GM23338 (cell line): ENCODE results near the gene DNAJB13. TPM values are rescaled to one million over a fixed set of nuclear protein-coding genes. Genes with fewer than 3 reads are reported as not detected.

Experiments
- ATAC-seq: fragments of 200-7000 bp; cut with Tn5 transposase; 3 replicates; pipeline ENCODE4 v1.9.1; 2020
- DNase-seq: peaks from one replicate; pipeline ENCODE4 v3.0.0-alpha.2; 2015; ENCODE audit warnings: low spot score
- H2AFZ ChIP-seq: fragments of 200-600 bp; sonication (generic); 2 replicates; pipeline ENCODE4 v1.8.0; 2016; ENCODE audit warnings: antibody characterized with exemption, mild to moderate bottlenecking, moderate library complexity
- H3F3A ChIP-seq: fragments of 200-600 bp; sonication (generic); replicated peaks from 2 replicates; pipeline ENCODE4 v1.8.0; 2017; ENCODE audit warnings: antibody characterized with exemption, mixed run types, low read depth
- H3K27ac ChIP-seq: fragments of 200-600 bp; sonication (generic); 2 replicates; pipeline ENCODE4 v1.6.1; 2016; ENCODE audit warnings: low read depth
- H3K27me3 ChIP-seq: fragments of 200-600 bp; sonication (generic); 2 replicates; pipeline ENCODE4 v1.8.0; 2016; ENCODE audit warnings: mild to moderate bottlenecking, mixed run types, moderate library complexity; ENCODE audit not compliant: insufficient read depth
- H3K36me3 ChIP-seq: fragments of 200-600 bp; sonication (generic); 2 replicates; pipeline ENCODE4 v1.8.0; 2016; ENCODE audit warnings: mild to moderate bottlenecking; ENCODE audit not compliant: insufficient read depth
- H3K4me1 ChIP-seq: fragments of 200-600 bp; sonication (generic); 2 replicates; pipeline ENCODE4 v1.8.0; 2016; ENCODE audit warnings: mild to moderate bottlenecking, moderate library complexity; ENCODE audit not compliant: insufficient read depth
- H3K4me2 ChIP-seq: fragments of 200-600 bp; sonication (generic); 2 replicates; pipeline ENCODE4 v1.7.1; 2017; ENCODE audit warnings: mixed run types
- H3K4me3 ChIP-seq: fragments of 200-600 bp; sonication (generic); 2 replicates; pipeline ENCODE4 v1.6.1; 2016; ENCODE audit warnings: mixed run types
- H3K79me2 ChIP-seq: fragments of 200-600 bp; sonication (generic); replicated peaks from 2 replicates; pipeline ENCODE4 v1.8.0; 2017; ENCODE audit warnings: mild to moderate bottlenecking; ENCODE audit not compliant: insufficient read depth
- H3K9me2 ChIP-seq: fragments of 200-600 bp; sonication (generic); 2 replicates; pipeline ENCODE4 v1.8.0; 2017; ENCODE audit not compliant: insufficient read depth
- H4K20me1 ChIP-seq: fragments of 200-600 bp; sonication (generic); replicated peaks from 2 replicates; pipeline ENCODE4 v1.8.0; 2017; ENCODE audit warnings: mild to moderate bottlenecking; ENCODE audit not compliant: insufficient read depth
- H3K27ac Mint-ChIP-seq: 2 replicates; pipeline ENCODE4 v1.8.0; 2020; ENCODE audit warnings: inconsistent platforms, mild to moderate bottlenecking, moderate library complexity, mixed read lengths
- H3K27me3 Mint-ChIP-seq: 3 replicates; pipeline ENCODE4 v1.8.0; 2022; ENCODE audit warnings: low read depth, mild to moderate bottlenecking, moderate library complexity, mixed read lengths, inconsistent platforms; ENCODE audit not compliant: insufficient read depth, poor library complexity
- H3K36me3 Mint-ChIP-seq: 3 replicates; pipeline ENCODE4 v1.8.0; 2021; ENCODE audit warnings: low read depth, mild to moderate bottlenecking, inconsistent platforms, moderate library complexity, mixed read lengths
- H3K4me1 Mint-ChIP-seq: 3 replicates; pipeline ENCODE4 v1.8.0; 2020; ENCODE audit warnings: mild to moderate bottlenecking, inconsistent platforms, mixed read lengths
- H3K4me3 Mint-ChIP-seq: 3 replicates; pipeline ENCODE4 v1.8.0; 2021; ENCODE audit warnings: moderate library complexity, mild to moderate bottlenecking, inconsistent platforms, mixed read lengths
- H3K9me3 Mint-ChIP-seq: 3 replicates; pipeline ENCODE4 v1.8.0; 2020; ENCODE audit warnings: moderate library complexity, mild to moderate bottlenecking, inconsistent platforms, mixed read lengths
- EZH2 ChIP-seq: fragments of 200-600 bp; sonication (generic); IDR thresholded peaks from one replicate; pipeline ENCODE4 v1.8.0; 2017; ENCODE audit warnings: antibody characterized with exemption, mild to moderate bottlenecking, low read depth; ENCODE audit not compliant: unreplicated experiment
- EZH2phosphoT487 ChIP-seq: fragments of 200-600 bp; sonication (generic); IDR thresholded peaks from one replicate; pipeline ENCODE4 v1.8.1; 2018; ENCODE audit warnings: antibody characterized with exemption; ENCODE audit not compliant: unreplicated experiment
- JUNB ChIP-seq: IDR thresholded peaks from one replicate; pipeline ENCODE4 v1.6.1; 2016; ENCODE audit warnings: antibody characterized with exemption; ENCODE audit not compliant: unreplicated experiment
- NANOG ChIP-seq: IDR thresholded peaks from 2 replicates; pipeline ENCODE4 v1.6.1; 2016; ENCODE audit warnings: antibody characterized with exemption, borderline replicate concordance
- STAT1 ChIP-seq: IDR thresholded peaks from one replicate; pipeline ENCODE4 v1.6.1; 2016; ENCODE audit warnings: antibody characterized with exemption; ENCODE audit not compliant: unreplicated experiment
- ZNF114 ChIP-seq: fragments of 250-450 bp; sonication (Bioruptor Pico); IDR thresholded peaks from 2 replicates; pipeline ENCODE4 v1.5.0; 2020; ENCODE audit warnings: mild to moderate bottlenecking, moderate library complexity
- polyA plus RNA-seq: library from polyadenylated mRNA; unstranded; fragments of >200 nt; fragmentation: Nextera tagmentation; extraction: Ambion mirVana; gene quantifications from 2 replicates; pipeline ENCODE4 v1.2.1, GENCODE V29; 2016
- total RNA-seq: library from RNA; depleted of rRNA; stranded (reverse); fragments of >200 nt; shearing (Covaris generic); gene quantifications from 2 replicates; pipeline ENCODE4 v1.2.3, GENCODE V29; 2014
- TF ChIP-seq, protein P1 (sequence below): IDR thresholded peaks from one replicate; pipeline ENCODE4 v1.6.1; 2018; ENCODE audit warnings: antibody characterized with exemption; ENCODE audit not compliant: unreplicated experiment
- TF ChIP-seq, protein P2 (sequence below): fragments of 250-450 bp; sonication (Bioruptor Pico); IDR thresholded peaks from 2 replicates; pipeline ENCODE4 v1.5.0; 2020; ENCODE audit warnings: mild to moderate bottlenecking, moderate library complexity

Gene DNAJB13
- total and polyA plus RNA-seq, 2 experiments from 2014 or later = 0.14 to 0.32 TPM

DNA sequence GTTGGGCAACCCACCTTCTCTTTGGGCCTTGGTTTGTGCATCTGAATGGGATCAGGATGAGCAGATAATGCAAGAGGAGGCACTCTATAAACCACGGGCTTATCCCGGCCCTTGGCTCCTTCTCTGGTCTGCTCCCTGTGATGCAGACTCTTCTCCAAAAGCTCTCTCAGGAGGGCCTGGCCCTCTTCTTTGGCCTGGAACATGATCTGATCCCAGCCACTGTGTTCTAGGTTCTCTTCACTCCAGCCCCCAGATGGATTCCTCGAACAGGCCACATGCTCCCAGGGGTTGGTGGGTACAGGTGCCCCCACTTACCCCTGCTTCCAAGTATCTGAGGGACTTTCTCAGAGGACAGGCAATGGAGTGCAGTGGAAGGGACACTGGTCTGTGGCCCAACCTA, 66.8 kb downstream of the DNAJB13 start:
- TF ChIP-seq, protein P1, sequence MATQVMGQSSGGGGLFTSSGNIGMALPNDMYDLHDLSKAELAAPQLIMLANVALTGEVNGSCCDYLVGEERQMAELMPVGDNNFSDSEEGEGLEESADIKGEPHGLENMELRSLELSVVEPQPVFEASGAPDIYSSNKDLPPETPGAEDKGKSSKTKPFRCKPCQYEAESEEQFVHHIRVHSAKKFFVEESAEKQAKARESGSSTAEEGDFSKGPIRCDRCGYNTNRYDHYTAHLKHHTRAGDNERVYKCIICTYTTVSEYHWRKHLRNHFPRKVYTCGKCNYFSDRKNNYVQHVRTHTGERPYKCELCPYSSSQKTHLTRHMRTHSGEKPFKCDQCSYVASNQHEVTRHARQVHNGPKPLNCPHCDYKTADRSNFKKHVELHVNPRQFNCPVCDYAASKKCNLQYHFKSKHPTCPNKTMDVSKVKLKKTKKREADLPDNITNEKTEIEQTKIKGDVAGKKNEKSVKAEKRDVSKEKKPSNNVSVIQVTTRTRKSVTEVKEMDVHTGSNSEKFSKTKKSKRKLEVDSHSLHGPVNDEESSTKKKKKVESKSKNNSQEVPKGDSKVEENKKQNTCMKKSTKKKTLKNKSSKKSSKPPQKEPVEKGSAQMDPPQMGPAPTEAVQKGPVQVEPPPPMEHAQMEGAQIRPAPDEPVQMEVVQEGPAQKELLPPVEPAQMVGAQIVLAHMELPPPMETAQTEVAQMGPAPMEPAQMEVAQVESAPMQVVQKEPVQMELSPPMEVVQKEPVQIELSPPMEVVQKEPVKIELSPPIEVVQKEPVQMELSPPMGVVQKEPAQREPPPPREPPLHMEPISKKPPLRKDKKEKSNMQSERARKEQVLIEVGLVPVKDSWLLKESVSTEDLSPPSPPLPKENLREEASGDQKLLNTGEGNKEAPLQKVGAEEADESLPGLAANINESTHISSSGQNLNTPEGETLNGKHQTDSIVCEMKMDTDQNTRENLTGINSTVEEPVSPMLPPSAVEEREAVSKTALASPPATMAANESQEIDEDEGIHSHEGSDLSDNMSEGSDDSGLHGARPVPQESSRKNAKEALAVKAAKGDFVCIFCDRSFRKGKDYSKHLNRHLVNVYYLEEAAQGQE = no peak
- no peak for TF ChIP-seq EZH2phosphoT487
- TF ChIP-seq, protein P2, sequence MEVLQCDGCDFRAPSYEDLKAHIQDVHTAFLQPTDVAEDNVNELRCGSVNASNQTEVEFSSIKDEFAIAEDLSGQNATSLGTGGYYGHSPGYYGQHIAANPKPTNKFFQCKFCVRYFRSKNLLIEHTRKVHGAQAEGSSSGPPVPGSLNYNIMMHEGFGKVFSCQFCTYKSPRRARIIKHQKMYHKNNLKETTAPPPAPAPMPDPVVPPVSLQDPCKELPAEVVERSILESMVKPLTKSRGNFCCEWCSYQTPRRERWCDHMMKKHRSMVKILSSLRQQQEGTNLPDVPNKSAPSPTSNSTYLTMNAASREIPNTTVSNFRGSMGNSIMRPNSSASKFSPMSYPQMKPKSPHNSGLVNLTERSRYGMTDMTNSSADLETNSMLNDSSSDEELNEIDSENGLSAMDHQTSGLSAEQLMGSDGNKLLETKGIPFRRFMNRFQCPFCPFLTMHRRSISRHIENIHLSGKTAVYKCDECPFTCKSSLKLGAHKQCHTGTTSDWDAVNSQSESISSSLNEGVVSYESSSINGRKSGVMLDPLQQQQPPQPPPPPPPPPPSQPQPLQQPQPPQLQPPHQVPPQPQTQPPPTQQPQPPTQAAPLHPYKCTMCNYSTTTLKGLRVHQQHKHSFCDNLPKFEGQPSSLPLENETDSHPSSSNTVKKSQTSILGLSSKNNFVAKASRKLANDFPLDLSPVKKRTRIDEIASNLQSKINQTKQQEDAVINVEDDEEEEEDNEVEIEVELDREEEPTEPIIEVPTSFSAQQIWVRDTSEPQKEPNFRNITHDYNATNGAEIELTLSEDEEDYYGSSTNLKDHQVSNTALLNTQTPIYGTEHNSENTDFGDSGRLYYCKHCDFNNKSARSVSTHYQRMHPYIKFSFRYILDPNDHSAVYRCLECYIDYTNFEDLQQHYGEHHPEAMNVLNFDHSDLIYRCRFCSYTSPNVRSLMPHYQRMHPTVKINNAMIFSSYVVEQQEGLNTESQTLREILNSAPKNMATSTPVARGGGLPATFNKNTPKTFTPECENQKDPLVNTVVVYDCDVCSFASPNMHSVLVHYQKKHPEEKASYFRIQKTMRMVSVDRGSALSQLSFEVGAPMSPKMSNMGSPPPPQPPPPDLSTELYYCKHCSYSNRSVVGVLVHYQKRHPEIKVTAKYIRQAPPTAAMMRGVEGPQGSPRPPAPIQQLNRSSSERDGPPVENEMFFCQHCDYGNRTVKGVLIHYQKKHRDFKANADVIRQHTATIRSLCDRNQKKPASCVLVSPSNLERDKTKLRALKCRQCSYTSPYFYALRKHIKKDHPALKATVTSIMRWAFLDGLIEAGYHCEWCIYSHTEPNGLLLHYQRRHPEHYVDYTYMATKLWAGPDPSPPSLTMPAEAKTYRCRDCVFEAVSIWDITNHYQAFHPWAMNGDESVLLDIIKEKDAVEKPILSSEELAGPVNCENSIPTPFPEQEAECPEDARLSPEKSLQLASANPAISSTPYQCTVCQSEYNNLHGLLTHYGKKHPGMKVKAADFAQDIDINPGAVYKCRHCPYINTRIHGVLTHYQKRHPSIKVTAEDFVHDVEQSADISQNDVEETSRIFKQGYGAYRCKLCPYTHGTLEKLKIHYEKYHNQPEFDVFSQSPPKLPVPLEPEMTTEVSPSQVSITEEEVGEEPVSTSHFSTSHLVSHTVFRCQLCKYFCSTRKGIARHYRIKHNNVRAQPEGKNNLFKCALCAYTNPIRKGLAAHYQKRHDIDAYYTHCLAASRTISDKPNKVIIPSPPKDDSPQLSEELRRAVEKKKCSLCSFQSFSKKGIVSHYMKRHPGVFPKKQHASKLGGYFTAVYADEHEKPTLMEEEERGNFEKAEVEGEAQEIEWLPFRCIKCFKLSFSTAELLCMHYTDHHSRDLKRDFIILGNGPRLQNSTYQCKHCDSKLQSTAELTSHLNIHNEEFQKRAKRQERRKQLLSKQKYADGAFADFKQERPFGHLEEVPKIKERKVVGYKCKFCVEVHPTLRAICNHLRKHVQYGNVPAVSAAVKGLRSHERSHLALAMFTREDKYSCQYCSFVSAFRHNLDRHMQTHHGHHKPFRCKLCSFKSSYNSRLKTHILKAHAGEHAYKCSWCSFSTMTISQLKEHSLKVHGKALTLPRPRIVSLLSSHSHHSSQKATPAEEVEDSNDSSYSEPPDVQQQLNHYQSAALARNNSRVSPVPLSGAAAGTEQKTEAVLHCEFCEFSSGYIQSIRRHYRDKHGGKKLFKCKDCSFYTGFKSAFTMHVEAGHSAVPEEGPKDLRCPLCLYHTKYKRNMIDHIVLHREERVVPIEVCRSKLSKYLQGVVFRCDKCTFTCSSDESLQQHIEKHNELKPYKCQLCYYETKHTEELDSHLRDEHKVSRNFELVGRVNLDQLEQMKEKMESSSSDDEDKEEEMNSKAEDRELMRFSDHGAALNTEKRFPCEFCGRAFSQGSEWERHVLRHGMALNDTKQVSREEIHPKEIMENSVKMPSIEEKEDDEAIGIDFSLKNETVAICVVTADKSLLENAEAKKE (CRISPR knock-in tag) = no peak
- no peak for TF ChIP-seq EZH2
- no peak for TF ChIP-seq STAT1
- TF ChIP-seq NANOG = no peak
- TF ChIP-seq ZNF114 (CRISPR knock-in tag) = no peak
- TF ChIP-seq JUNB = no peak
- no peaks in the 10 kb centered on the region for H3K4me1 ChIP-seq
- H3K27ac ChIP-seq = no peak overlapping the region
- Mint-ChIP-seq H3K4me3 (no peak overlapping the region), H3K4me1 (no peaks in the 10 kb centered on the region), H3K27ac (no peak overlapping the region), H3K27me3 (peaks cover 1% of the 10 kb centered on the region), H3K9me3 (no peaks in the 10 kb centered on the region), H3K36me3 (peaks cover 13% of the 10 kb centered on the region)
- no peaks in the 10 kb centered on the region for H3F3A ChIP-seq
- no peaks in the 10 kb centered on the region for H3K36me3 ChIP-seq
- H3K4me2 ChIP-seq = no peak overlapping the region
- DNase-seq (no peak), ATAC-seq (no peak)
- no peaks in the 10 kb centered on the region; the same call in 1 of the 2 replicates for H3K9me2 ChIP-seq
- no peak overlapping the region for H2AFZ ChIP-seq
- H4K20me1 ChIP-seq = no peaks in the 10 kb centered on the region
- no peaks in the 10 kb centered on the region for H3K79me2 ChIP-seq
- H3K27me3 ChIP-seq = no peaks in the 10 kb centered on the region
- no peak overlapping the region for H3K4me3 ChIP-seq
